Natural killer cell (primary cell): Measurements from ENCODE around the gene RNF223. TPM values are rescaled to one million over a fixed set of nuclear protein-coding genes. Genes with fewer than 3 reads are reported as not detected.
"Not testable (repeated sequence)": the region's sequence is repeated elsewhere in the genome, so short reads cannot be mapped to it uniquely, and the experiment has no call there.

Experiments
- ATAC-seq, 3 donors: fragments of 150-1000 bp in 2 of 3; fragments of 200-7000 bp in 1 of 3; cut with Tn5 transposase; 1 replicate in 1 of 3; 2 replicates in 2 of 3; pipeline ENCODE4 v1.10.0; 2021; ENCODE audit warnings: mild to moderate bottlenecking in 2 of 3, moderate library complexity in 2 of 3
- DNase-seq, 2 donors: peaks; one replicate each; pipeline versions ENCODE4 v3.0.0 to v3.0.0-alpha.2; 2013 to 2021; ENCODE audit warnings: mixed read lengths in 1 of 2
- H3K27ac ChIP-seq: one replicate; pipeline ENCODE4 v1.5.1; 2013; ENCODE audit warnings: mild to moderate bottlenecking, low read length
- H3K27me3 ChIP-seq: one replicate; pipeline ENCODE4 v1.6.1; 2013; ENCODE audit warnings: low read length; ENCODE audit not compliant: control insufficient read depth, insufficient read depth
- H3K36me3 ChIP-seq: one replicate; pipeline ENCODE4 v1.6.1; 2013; ENCODE audit warnings: low read length; ENCODE audit not compliant: control insufficient read depth, insufficient read depth
- H3K4me1 ChIP-seq: one replicate; pipeline ENCODE4 v1.6.1; 2013; ENCODE audit warnings: low read length; ENCODE audit not compliant: control insufficient read depth, insufficient read depth
- H3K4me3 ChIP-seq: one replicate; pipeline ENCODE4 v1.5.1; 2013; ENCODE audit warnings: low read length
- H3K9me3 ChIP-seq: one replicate; pipeline ENCODE4 v1.6.1; 2013; ENCODE audit warnings: low read length; ENCODE audit not compliant: control insufficient read depth, insufficient read depth
- H3K27ac Mint-ChIP-seq, 2 donors: one replicate each; pipeline ENCODE4 v1.8.0; 2022; ENCODE audit warnings: mild to moderate bottlenecking in 2 of 2, mixed read lengths in 2 of 2, moderate library complexity in 1 of 2
- H3K27me3 Mint-ChIP-seq, 2 donors: one replicate each; pipeline ENCODE4 v1.8.0; 2022; ENCODE audit warnings: low read depth in 2 of 2, mixed read lengths in 2 of 2
- H3K36me3 Mint-ChIP-seq: one replicate; pipeline ENCODE4 v1.8.0; 2022; ENCODE audit warnings: mixed read lengths
- H3K4me1 Mint-ChIP-seq, 2 donors: one replicate each; pipeline ENCODE4 v1.8.0; 2022; ENCODE audit warnings: mixed read lengths in 2 of 2
- H3K4me3 Mint-ChIP-seq: one replicate; pipeline ENCODE4 v1.8.0; 2022; ENCODE audit warnings: mild to moderate bottlenecking, moderate library complexity, mixed read lengths
- H3K9me3 Mint-ChIP-seq, 2 donors: one replicate each; pipeline ENCODE4 v1.8.0; 2022; ENCODE audit warnings: mixed read lengths in 2 of 2
- WGBS: methylation state at CpG from one replicate; pipeline ENCODE4 v1.1.7; 2013; ENCODE audit warnings: missing lambda C conversion rate; ENCODE audit not compliant: insufficient coverage; 5-methylcytosine and 5-hydroxymethylcytosine counted together
- intact Hi-C: fragments of 100-400 bp; cut with micrococcal nuclease; formaldehyde crosslinking; loops from one replicate; pipeline ENCODE4 v1.14.2; 2022
- total RNA-seq, 4 donors: library from RNA; stranded (reverse); fragments of 120-200 nt in 1 of 4; gene quantifications; one replicate each; pipeline versions ENCODE4 v1.2.3 to v1.2.4, GENCODE V29; 2013 to 2022
- TF ChIP-seq, protein P1 (sequence below): fragments of 200-600 bp; IDR thresholded peaks from one replicate; pipeline ENCODE4 v1.8.0; 2022; ENCODE audit warnings: antibody characterized with exemption

RNF223 gene
- total RNA-seq, 3 donors from 2014 or later (not counting 1 experiment from before 2014, with no cell fraction given), result not detected

DNA sequence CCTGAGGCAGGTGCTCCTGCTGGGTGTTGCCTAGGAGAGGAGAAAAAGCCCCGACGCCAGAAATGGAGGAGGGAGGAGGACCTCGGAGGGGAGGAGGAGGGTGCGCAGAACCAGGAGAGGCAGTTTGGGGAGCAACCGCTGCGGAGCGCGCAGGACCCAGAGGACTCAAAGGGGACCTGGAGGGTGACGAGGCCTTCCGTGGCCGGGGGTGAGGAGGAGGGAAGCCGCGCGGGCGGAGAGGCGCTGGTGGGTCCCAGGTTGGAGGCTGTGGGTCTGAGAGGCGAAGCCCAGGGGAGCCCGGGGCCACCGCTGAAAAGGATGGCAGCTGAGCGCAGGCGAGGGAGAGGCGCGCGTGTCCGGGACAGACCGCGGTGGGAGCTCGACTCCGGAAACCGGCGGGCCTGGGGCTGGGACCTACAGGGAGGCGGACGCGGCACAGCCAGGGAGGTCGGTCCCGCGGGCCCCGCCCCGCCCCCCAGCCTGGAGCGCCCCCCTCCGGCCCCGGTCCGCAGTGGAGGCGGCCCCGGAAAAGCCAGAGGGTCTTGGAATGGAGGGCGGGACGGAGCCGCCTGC is 15.1 kb downstream of the RNF223 start:
- intact Hi-C loops, result no loop called here
- Mint-ChIP-seq H3K27me3 (peaks cover 7 to 33% of the 10 kb centered on the region in 2 donors), H3K4me1 (peaks cover 0 to 13% of the 10 kb centered on the region in 2 donors), H3K9me3 (no peaks in the 10 kb centered on the region), H3K36me3 (no peaks in the 10 kb centered on the region), H3K27ac (peak overlapping the region in 1 of 2 donors; percentile 68), H3K4me3 (peak overlapping the region; percentile 68)
- Histone ChIP-seq H3K4me3 (peak overlapping the region; percentile 11), H3K27me3 (peaks cover 47% of the 10 kb centered on the region), H3K36me3 (no peaks in the 10 kb centered on the region), H3K4me1 (peaks cover 25% of the 10 kb centered on the region), H3K27ac (no peak overlapping the region), H3K9me3 (no peaks in the 10 kb centered on the region)
- DNase-seq (peak in 1 of 2 donors; percentile 60), ATAC-seq (peak; percentile 6 to 17 (median 8))
- WGBS, result 1% methylated on average over 48 of the region's 48 CpGs
- TF ChIP-seq, protein P1, sequence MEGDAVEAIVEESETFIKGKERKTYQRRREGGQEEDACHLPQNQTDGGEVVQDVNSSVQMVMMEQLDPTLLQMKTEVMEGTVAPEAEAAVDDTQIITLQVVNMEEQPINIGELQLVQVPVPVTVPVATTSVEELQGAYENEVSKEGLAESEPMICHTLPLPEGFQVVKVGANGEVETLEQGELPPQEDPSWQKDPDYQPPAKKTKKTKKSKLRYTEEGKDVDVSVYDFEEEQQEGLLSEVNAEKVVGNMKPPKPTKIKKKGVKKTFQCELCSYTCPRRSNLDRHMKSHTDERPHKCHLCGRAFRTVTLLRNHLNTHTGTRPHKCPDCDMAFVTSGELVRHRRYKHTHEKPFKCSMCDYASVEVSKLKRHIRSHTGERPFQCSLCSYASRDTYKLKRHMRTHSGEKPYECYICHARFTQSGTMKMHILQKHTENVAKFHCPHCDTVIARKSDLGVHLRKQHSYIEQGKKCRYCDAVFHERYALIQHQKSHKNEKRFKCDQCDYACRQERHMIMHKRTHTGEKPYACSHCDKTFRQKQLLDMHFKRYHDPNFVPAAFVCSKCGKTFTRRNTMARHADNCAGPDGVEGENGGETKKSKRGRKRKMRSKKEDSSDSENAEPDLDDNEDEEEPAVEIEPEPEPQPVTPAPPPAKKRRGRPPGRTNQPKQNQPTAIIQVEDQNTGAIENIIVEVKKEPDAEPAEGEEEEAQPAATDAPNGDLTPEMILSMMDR, result peak; percentile 21

DNA sequence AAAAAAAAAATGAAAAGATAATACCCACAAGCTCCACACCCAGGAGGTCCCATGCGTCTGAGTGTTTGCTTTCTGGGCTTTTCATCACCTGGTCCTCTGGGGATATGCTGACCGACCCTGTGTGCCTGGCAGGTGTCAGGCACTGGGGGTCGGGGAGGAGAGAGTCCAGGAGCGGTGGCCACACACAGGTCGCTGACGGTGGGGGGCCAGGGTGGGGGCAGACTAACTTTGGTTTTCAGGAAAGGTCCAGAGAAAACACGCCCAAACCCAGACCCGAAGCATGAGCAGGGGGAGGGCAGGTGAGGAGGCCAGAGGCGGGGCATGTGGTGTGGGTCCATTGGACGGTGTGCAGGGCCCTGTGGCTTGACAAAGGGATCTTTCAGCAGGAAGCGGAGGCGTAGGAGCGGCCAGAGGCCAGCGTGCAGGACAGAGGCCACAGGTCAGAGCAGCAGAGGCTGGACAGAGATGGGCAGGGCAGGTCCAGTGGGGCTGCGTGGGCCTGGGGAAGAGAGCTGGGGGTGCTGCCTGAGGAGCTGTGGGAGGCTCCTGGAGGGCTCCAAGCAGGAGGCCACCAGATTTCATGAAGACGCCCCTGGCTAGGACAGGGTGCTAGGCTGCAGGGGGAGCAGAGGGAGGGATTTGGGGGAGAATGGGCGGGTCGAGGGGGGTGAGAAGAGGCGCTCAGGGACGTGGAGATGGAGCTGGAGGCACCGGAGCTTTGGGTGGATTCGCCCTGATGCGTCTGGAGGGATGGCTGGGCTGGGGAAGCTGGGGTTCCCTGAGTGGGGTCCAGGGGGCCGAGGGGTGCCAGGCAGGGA is 15.8 kb downstream of the RNF223 start:
- peaks cover 43% of the 10 kb centered on the region for H3K27me3 ChIP-seq
- H3K9me3 ChIP-seq, result no peaks in the 10 kb centered on the region
- TF ChIP-seq, protein P1, result no peak
- peaks cover 0 to 11% of the 10 kb centered on the region in 2 donors for H3K4me1 Mint-ChIP-seq
- peaks cover 18% of the 10 kb centered on the region for H3K4me1 ChIP-seq
- peak overlapping the region; percentile 74 for H3K4me3 Mint-ChIP-seq
- intact Hi-C loops, result no loop called here
- ATAC-seq (no peak), DNase-seq (no peak)
- H3K27ac ChIP-seq, result no peak overlapping the region
- peaks cover 7 to 33% of the 10 kb centered on the region in 2 donors for H3K27me3 Mint-ChIP-seq
- H3K36me3 ChIP-seq, result no peaks in the 10 kb centered on the region
- WGBS, result 30% methylated on average over 24 of the region's 24 CpGs
- H3K9me3 Mint-ChIP-seq, result no peaks in the 10 kb centered on the region
- no peak overlapping the region for H3K4me3 ChIP-seq
- peak overlapping the region in 1 of 2 donors; percentile 68 for H3K27ac Mint-ChIP-seq
- H3K36me3 Mint-ChIP-seq, result no peaks in the 10 kb centered on the region

DNA sequence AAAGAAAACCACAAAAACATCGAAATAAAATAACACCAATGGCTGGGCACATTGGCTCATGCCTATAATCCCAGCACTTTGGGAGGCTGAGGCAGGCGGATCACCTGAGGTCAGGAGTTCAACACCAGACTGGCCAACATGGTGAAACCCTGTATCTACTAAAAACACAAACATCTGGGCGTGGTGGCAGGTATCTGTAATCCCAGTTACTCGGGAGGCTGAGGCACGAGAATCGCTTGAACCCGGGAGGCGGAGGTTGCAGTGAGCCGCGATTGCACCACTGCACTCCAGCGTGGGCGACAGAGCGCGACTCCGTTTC is 16.4 kb downstream of the RNF223 start:
- H3K27ac ChIP-seq, DNase-seq, intact Hi-C loops, H3K4me3 ChIP-seq, H3K36me3 ChIP-seq, H3K9me3 ChIP-seq, H3K9me3 Mint-ChIP-seq, ATAC-seq, H3K36me3 Mint-ChIP-seq, H3K27ac Mint-ChIP-seq: not testable (repeated sequence)
- peaks cover 37% of the 10 kb centered on the region for H3K27me3 ChIP-seq
- Mint-ChIP-seq H3K4me3 (peak overlapping the region; percentile 17), H3K4me1 (peaks cover 0 to 11% of the 10 kb centered on the region in 2 donors), H3K27me3 (peaks cover 7 to 30% of the 10 kb centered on the region in 2 donors)
- H3K4me1 ChIP-seq, result peaks cover 15% of the 10 kb centered on the region
- WGBS, result 75% methylated on average over 14 of the region's 15 CpGs
